WERI-Rb-1 (cell line): Measurements from ENCODE around the gene GOLPH3L.

Experiments
- DNase-seq: peaks from one replicate; pipeline ENCODE4 v3.0.0-alpha.2; 2020
- H3K27ac ChIP-seq: fragments of 250-450 bp; sonication (Bioruptor Pico); 2 replicates; pipeline ENCODE4 v1.5.1; 2020; ENCODE audit warnings: mild to moderate bottlenecking, moderate library complexity
- H3K27me3 ChIP-seq: fragments of 250-450 bp; sonication (Bioruptor Pico); 2 replicates; pipeline ENCODE4 v1.5.1; 2021; ENCODE audit warnings: mild to moderate bottlenecking, low read depth, moderate library complexity; ENCODE audit not compliant: insufficient read depth, severe bottlenecking
- H3K36me3 ChIP-seq: fragments of 250-450 bp; sonication (Bioruptor Pico); 2 replicates; pipeline ENCODE4 v1.5.1; 2020; ENCODE audit warnings: mild to moderate bottlenecking, moderate library complexity
- H3K4me3 ChIP-seq: 2 replicates; pipeline ENCODE4 v1.5.1; 2011; ENCODE audit warnings: low read depth, mild to moderate bottlenecking, control low read depth, low read length
- H3K9me3 ChIP-seq: fragments of 250-450 bp; sonication (Bioruptor Pico); 2 replicates; pipeline ENCODE4 v1.5.1; 2021; ENCODE audit warnings: mild to moderate bottlenecking, moderate library complexity; ENCODE audit not compliant: severe bottlenecking
- TF ChIP-seq, protein P1 (sequence below): IDR thresholded peaks from 2 replicates; pipeline ENCODE4 v1.5.1; 2011; ENCODE audit warnings: low read depth, mild to moderate bottlenecking, control low read depth, inconsistent platforms, low read length

Gene GOLPH3L

DNA sequence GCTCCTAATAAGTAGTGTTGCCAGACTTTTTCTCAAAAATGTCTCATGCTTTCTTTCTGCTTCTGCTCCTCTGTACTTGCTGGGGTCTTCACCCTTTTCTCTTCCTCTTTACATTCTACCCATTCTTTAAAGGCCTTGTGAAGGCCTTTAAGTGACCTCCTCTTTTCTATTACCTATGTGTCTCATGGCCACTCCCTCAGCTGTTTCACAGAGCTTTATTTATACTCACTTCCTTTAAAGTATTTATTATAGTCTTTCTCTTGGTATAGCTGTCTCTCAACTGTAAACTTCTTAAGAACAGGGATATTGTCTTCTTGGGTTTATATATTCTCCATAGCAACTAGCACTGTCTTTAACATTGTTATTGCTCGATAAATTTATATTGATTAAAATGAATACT, 792 bp downstream of the GOLPH3L start:
- H3K27ac ChIP-seq, result peak overlapping the region; percentile 8; the same call in 1 of the 2 replicates
- DNase-seq, result no peak
- TF ChIP-seq, protein P1, sequence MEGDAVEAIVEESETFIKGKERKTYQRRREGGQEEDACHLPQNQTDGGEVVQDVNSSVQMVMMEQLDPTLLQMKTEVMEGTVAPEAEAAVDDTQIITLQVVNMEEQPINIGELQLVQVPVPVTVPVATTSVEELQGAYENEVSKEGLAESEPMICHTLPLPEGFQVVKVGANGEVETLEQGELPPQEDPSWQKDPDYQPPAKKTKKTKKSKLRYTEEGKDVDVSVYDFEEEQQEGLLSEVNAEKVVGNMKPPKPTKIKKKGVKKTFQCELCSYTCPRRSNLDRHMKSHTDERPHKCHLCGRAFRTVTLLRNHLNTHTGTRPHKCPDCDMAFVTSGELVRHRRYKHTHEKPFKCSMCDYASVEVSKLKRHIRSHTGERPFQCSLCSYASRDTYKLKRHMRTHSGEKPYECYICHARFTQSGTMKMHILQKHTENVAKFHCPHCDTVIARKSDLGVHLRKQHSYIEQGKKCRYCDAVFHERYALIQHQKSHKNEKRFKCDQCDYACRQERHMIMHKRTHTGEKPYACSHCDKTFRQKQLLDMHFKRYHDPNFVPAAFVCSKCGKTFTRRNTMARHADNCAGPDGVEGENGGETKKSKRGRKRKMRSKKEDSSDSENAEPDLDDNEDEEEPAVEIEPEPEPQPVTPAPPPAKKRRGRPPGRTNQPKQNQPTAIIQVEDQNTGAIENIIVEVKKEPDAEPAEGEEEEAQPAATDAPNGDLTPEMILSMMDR, result no peak
- peak overlapping the region; percentile 63 for H3K4me3 ChIP-seq
- no peaks in the 10 kb centered on the region for H3K27me3 ChIP-seq
- H3K36me3 ChIP-seq, result peaks cover 33% of the 10 kb centered on the region
- H3K9me3 ChIP-seq, result no peaks in the 10 kb centered on the region

DNA sequence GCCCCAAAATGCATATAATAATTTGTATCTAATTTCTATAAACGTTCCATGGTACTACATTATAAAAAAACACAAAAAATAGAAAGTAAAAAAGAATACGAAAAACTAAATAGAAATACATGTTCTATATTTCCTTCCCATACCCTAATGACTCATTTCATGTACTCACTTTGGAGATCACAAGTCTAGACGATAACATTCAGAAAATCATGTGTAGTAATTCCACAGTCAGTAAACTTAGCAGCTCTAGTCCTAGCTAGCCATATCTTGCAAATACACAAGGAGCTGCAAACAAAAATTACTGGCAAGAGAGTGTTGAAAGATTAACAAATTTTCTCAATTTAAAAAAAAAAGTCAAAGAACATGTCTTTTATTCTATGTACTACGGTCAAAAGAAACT, 1.4 kb downstream of the GOLPH3L start:
- Histone ChIP-seq H3K36me3 (peaks cover 39% of the 10 kb centered on the region), H3K27ac (no peak overlapping the region), H3K9me3 (no peaks in the 10 kb centered on the region), H3K27me3 (no peaks in the 10 kb centered on the region), H3K4me3 (no peak overlapping the region)
- TF ChIP-seq, protein P1, result no peak
- no peak for DNase-seq

DNA sequence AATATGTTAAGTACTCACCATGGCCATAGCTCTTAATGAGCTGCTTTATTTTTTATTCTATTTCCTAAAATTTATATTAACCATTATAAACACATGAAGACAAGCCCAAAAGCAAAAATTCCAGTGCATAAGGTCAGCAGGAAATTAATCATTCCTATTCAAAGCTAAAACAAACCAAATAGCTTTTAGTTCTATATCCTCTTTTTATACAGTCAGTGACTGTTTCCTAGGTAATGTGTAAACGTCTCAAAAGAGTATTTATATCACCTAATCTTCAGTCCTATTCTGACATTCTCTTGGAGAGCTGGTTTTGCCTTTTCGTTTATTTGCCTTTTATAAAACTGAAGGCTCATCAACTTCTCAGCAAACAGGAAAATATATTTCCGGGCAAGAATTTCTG, 4.2 kb downstream of the GOLPH3L start:
- no peak overlapping the region for H3K4me3 ChIP-seq
- no peaks in the 10 kb centered on the region for H3K27me3 ChIP-seq
- TF ChIP-seq, protein P1, result no peak
- DNase-seq, result no peak
- peaks cover 61% of the 10 kb centered on the region for H3K36me3 ChIP-seq
- H3K27ac ChIP-seq, result no peak overlapping the region
- H3K9me3 ChIP-seq, result no peaks in the 10 kb centered on the region

DNA sequence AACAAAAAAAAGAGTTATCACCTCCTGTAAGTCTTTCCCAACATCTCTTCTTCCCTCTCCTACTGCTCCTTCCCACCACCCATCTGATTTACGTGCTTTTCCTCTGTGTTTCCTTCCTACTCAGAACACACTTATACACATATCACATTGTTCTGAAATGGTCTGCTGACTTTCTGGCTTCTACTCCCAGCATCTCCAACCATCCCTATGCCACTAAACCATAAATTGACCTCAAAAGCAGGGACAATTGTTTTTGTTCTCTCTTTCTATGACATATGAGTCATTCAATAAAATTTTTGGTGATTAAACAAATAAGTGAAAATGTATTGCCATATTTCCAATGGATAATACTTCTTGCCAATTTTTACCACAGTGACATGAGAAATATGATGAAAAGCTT, 8.2 kb downstream of the GOLPH3L start:
- Histone ChIP-seq H3K36me3 (peaks cover 66% of the 10 kb centered on the region), H3K9me3 (no peaks in the 10 kb centered on the region)
- DNase-seq, result no peak

DNA sequence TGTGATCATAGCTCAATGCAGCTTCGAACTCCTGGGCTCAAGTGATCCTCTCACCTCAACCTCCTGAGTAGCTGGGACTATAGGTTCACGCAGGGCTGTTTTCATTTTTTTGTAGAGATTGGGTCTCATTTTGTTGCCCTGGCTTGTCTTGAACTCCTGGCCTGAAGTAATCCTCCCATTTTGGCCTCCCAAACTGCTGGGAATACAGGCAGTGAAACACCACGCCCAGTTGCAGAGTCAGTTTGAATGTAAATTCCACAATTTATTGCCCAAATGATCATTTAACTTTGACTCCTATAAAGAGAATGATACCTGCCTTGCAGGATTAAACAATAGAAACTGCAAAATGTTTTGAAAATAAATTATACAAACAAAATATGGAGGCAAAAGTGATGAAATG, 10.7 kb downstream of the GOLPH3L start:
- DNase-seq, result no peak
- peaks cover 61% of the 10 kb centered on the region for H3K36me3 ChIP-seq
- H3K4me3 ChIP-seq, result no peak overlapping the region
- no peak overlapping the region for H3K27ac ChIP-seq
- H3K27me3 ChIP-seq, result no peaks in the 10 kb centered on the region
- no peaks in the 10 kb centered on the region for H3K9me3 ChIP-seq
- TF ChIP-seq, protein P1, result no peak

More for the DNA sequence above, 8.2 kb downstream of the GOLPH3L start:
- no peaks in the 10 kb centered on the region for H3K27me3 ChIP-seq
- no peak overlapping the region for H3K27ac ChIP-seq
- TF ChIP-seq, protein P1, result no peak
- H3K4me3 ChIP-seq, result no peak overlapping the region

DNA sequence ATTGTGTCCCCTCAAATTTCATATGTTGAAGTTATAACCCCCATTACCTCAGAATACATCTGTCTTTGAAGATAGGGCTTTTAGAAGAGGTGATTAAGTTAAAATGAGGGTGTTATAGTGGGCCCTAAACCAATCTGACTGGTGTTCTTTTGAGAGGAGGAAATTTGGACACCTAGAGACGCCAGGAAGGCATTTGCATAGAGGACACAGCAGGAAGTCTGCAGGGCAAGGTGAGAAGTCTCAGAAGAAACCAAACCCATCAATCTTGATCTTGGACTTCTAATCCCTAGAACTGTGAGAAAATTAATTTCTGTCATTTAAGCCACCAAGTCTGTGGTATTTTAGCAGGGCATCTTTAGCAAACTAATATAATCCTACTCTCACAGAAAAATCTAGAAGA, 13.0 kb downstream of the GOLPH3L start:
- Histone ChIP-seq H3K9me3 (no peaks in the 10 kb centered on the region), H3K27me3 (no peaks in the 10 kb centered on the region), H3K27ac (no peak overlapping the region), H3K4me3 (no peak overlapping the region), H3K36me3 (peaks cover 53% of the 10 kb centered on the region)
- TF ChIP-seq, protein P1, result no peak
- DNase-seq, result no peak
